ENCODE data around the gene PIGL. TPM values are rescaled to one million over a fixed set of nuclear protein-coding genes. Genes with fewer than 3 reads are reported as not detected.
"Not testable (repeated sequence)": the region's sequence is repeated elsewhere in the genome, so short reads cannot be mapped to it uniquely, and the experiment has no call there.

The PIGL gene
- total RNA-seq, 1 donor from 2014 or later: 14.8 TPM

DNA sequence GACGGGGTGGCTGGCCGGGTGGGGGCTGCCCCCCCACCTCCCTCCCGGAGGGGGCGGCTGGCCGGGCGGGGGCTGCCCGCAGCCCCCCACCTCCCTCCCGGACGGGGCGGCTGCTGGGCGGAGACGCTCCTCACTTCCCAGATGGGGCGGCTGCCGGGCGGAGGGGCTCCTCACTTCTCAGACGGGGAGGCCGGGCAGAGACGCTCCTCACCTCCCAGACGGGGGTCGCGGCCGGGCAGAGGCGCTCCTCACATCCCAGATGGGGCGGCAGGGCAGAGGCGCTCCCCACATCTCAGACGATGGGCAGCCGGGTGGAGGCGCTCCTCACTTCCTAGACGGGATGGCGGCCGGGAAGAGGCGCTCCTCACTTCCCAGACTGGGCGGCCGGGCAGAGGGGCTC is 95.1 kb downstream of the PIGL start:
- not testable (repeated sequence) for DNase-seq (ENCODE audit: low read depth)

- DNase-seq (ENCODE audit: low read depth): peak; percentile 97
Observed at GRCh38 chr17:16313139-16314090, 96.4 kb downstream of the PIGL start.

- DNase-seq (ENCODE audit: low read depth): peak; percentile 62
Observed at GRCh38 chr17:16314189-16314588, 97.2 kb downstream of the PIGL start.

DNA sequence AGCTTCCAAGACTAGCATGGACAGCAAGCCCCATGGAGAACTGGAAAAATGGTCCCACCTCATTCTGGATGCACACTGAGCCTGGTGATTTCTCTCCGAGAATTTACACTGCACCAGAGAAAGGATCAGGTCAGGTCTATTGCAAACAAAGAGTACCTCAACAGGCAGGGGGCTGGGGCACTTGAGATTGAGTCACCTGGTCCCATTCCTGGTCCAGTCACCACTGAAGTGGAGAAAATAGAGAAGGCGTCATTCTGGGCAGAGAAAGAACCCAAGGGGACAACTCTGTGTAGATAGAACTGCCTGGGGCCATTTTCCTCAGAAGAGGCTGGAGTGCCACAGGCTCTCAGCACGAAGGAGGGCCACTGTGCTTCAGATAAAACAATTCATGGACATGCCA is 97.8 kb downstream of the PIGL start:
- DNase-seq (ENCODE audit: low read depth): no peak

- no peak for DNase-seq (ENCODE audit: low read depth)
Observed at GRCh38 chr17:16319969-16320368, 103.0 kb downstream of the PIGL start.

GRCh38 chr17:16322636-16323035 is 105.6 kb downstream of the PIGL start:
- DNase-seq (ENCODE audit: low read depth): no peak

DNA sequence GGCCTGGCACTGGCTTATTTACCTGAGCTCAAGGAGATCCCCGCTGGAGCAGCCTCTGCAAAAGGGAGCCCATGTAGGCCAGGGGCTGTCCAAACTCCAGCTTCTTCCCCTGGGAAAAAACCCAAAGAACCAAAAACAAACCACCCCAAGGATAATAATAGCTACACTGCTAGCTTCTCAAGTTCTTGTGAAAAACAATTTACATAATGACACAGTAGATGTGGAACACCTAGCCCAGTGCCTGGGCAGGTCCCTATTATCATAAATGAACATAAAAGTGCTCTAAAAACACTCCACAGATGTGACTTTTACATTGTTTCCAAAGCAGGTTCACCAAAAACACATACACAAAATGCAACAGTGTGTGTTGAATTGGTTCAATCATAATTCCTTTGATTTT is 109.0 kb downstream of the PIGL start:
- no peak for DNase-seq (ENCODE audit: low read depth)

DNA sequence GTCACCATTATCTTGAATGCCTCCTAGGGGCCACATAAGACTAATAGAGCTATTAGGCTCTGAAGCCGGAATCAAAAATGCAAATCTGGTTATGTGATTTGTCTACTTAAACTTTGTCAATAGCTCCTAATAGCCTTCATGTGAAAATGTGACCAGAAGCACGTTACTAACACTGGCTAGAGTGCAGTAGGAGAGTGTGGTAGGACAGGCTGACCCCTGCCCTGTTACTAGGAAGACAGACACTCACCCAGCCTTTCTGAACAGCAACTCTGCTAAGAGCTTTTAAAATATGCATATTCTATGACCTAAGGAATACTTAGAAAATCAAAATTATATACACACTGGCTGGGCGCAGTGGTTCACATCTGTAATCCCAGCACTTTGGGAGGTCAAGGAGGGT is 110.0 kb downstream of the PIGL start:
- no peak for DNase-seq (ENCODE audit: low read depth)

GRCh38 chr17:16328997-16329396 is 112.0 kb downstream of the PIGL start:
- peak; percentile 12 for DNase-seq (ENCODE audit: low read depth)

DNA sequence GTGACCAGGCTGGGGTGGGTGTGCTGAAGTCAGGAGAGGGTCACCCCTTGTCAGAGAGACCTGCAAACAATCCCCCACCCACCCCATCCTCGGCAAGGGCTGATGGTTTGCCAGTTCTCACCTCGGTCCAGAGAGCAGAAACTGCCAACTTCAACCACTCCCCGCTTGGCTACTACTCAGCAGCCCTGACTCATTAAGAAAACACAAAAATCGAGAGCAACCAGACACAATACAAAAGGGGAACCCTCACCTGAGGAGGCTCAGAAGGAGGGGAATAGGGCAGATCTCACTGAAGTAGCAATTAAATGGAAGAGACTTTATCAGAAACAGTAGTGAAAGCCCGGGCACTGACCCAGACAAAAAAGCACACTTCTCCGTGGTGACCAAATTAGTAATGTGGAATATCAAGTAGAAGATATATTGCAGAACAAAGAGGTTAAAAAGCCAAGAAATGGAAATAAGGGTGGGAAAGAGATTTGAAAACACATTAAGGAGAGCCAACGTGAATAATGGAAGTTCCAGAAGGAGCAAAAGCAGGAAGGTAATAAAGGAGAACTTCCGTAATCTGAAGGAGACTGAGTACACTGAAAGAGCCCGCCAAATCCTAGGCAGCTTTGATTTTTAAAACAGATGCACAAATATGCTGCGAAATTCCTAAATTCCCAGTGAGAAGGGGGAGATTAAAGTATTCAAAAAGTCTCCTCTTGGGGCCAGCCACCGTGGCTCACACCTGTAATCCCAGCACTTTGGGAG is 112.7 kb downstream of the PIGL start:
- peak; percentile 80 for DNase-seq (ENCODE audit: low read depth)

- DNase-seq (ENCODE audit: low read depth): no peak
Observed at GRCh38 chr17:16338391-16338790, 121.4 kb downstream of the PIGL start.

DNA sequence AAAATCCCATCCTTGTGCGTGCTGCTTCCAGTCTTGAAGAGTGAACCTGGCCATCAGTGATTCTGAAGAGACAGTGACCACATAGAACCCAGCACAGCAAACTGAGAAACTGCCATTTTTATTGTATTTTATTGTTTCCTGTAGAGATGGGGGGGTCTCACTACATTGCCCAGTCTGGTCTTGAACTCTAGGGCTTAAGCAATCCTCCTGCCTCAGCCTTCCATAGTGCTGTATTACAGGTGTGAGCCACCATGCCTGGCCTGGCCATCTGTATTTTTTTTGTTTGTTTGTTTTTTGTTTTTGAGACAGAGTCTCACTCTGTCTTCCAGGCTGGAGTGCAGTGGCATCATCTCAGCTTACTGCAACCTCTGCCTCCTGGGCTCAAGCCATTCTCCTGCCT is 122.4 kb downstream of the PIGL start:
- DNase-seq (ENCODE audit: low read depth): no peak

DNA sequence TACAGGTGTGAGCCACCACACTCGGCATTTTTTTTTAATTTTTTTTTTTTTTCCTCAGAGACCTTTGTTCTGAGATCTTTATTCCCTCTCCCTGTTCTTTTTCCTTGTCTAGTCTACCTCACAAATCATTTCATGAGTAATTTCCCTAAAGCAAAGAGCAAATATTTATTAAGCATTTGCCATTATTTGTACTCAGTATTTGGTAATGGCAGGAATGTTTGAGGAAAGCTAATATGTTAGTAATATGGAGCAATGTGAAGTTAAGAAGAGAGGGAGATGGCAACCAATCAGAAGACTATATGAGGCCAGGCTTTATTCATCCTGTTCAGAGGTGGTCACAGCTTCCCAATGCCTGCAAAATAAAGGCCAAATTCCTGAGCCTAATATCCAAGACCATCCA is 122.9 kb downstream of the PIGL start:
- no peak for DNase-seq (ENCODE audit: low read depth)

DNA sequence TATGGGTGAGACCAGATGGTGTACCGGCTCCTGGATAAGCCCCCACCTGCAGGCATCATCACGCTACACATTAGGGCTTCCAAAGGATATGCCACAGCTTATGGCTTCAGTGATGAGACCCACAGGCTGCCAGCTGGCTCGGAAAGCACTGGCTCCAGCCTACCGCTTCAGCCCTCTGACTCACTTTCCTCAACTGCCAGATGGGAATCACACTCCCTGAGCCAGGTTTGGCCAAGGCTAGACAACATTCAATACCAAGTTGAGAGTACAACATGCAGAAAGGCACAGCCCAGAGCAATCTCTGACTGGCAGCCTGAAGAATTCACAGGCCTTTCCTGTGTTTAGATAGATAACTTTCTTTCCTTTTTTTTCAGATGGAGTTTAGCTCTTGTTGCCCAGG is 126.0 kb downstream of the PIGL start:
- no peak for DNase-seq (ENCODE audit: low read depth)

DNA sequence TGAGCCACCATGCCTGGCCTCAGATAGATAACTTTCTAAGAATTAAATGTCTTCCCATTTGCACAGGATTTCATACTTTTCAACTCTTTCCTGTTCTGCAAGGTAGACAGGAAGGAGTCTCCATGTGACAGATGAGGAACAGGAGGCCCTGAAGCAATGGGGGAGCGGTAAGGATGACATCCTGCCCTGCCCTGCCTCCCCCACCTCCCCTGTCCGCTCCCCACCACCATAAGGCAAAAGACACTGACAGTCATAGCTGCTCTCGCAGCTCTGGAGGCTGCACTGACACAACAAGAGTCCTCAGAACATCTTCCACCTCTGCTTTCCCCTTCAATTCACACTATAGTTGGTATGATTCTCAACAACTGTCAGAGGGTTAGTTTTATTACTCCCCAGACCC is 126.6 kb downstream of the PIGL start:
- no peak for DNase-seq (ENCODE audit: low read depth)

GRCh38 chr17:16345565-16345964 is 128.6 kb downstream of the PIGL start:
- no peak for DNase-seq (ENCODE audit: low read depth)

DNA sequence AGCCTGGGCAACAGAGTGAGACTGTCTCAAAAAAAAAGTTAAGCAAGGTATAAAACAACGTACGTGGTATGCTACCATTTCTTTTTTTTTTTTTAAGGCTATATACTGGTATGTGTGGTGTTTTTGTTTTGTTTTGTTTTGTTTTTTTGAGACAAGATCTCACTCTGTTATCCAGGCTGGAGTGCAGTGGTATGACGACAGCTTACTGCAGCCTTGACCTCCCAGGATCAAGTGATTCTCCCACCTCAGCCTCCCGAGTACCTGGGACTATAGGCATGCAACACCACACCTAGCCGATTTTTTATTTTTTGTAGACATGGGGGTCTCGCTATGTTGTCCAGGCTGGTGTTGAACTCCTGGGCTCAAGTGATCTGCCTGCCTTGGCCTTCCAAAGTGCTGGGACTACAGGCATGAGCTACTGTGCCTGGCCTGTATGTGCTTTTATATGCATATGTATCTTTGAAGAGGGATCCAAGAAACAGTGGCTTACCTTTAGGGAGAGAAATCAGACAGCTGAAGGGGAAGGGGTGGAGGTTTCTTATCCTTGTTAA is 129.8 kb downstream of the PIGL start:
- DNase-seq (ENCODE audit: low read depth): no peak

DNA sequence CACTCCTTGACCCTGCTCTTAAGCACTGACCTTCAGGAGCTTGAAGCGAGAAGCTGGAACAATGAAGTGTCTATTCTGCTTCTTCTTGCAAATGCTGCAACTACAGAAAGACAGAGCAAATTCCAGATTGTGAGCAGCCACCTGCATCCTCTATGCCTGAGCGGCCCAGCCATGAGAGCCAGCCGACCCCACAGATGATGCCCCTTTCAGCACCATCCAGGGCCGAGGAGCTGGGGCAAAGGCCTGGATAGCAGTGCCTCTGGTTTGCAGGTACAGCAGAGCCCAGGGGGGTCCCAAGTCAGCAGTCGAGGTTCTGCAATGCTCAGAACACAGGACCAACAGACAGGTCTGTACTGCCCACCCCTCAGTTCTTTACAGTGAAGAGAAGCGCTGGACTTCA is 131.6 kb downstream of the PIGL start:
- DNase-seq (ENCODE audit: low read depth): no peak

GRCh38 chr17:16349431-16349830 is 132.4 kb downstream of the PIGL start:
- no peak for DNase-seq (ENCODE audit: low read depth)

DNA sequence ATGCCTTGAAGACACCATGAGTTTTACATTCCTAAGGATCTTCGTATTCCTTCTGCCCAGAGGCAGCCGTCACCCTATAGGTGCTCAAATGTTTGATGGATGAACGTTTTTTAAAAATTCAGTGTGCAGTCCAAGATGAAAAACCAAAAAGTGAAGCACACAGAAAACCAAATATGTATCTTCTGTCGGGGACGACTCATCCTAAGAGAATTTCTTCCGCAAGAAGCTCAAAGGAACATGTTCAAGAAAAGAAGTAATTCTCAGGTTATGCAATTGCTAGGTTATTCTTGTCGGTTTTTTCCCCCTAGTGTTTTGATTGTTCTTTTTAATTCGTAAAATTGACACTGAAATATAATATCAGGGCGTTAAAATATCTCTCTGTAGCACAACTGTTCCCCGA is 134.8 kb downstream of the PIGL start:
- DNase-seq (ENCODE audit: low read depth): no peak

DNA sequence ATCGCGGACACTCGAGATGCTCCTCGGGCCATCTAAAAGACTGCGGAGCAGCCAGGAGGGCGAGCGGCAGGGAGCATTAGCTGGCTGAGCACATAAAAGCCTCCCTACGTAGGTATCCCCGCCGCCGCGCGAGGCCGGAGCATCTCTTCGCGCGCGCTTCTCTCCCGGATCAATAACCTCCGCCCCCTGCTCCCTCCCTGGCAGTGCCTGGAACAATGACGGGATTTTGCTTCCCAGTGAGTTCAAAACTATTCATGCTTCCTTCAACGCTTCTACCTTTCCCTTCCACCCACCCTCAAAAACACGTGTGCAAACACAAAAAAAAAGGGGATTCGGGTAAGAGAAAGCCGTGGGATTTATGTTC is 135.3 kb downstream of the PIGL start:
- no peak for DNase-seq (ENCODE audit: low read depth)

DNA sequence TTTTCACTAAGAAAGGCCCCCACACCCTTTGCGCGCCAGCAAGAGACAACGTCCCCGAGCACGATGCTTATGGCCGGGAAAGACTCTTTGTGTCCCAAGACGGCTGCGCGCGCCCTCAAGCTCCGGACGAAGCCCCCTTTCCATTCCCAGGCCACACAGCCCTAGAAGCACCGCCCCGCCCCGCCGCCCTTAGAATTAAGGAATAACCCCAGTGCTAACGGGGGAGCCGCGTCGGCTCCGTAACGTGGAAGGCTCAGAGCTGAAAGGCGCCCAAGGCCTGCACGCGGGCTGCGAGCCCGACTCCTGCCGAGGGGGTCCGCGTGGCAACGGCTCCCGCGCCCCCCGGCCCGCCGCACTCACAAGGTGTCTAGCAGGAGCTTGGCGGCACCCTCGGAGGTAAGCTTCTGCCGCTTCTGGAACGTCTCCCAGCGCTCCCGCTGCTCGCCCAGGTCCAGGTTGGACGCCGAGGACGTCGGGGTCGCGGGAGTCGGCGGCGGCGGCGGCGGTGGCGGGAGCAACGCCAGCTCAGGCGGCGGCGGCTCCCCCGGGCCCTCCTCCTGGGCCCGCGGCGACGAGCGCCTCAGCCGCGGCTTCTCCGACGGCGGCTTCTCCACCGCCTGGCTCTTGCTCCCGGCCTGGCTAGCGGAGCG is 135.8 kb downstream of the PIGL start:
- DNase-seq (ENCODE audit: low read depth): no peak
